HG03439 (cell line): ENCODE measurements around the gene BAD.
"Not testable (repeated sequence)": the region's sequence is repeated elsewhere in the genome, so short reads cannot be mapped to it uniquely, and the experiment has no call there.

ENCODE experiments used
- ATAC-seq: cut with Tn5 transposase; IDR thresholded peaks from one replicate; pipeline ENCODE4 v1.9.1; 2021; ENCODE audit warnings: mild to moderate bottlenecking, moderate library complexity; ENCODE audit not compliant: unreplicated experiment

The BAD gene

GRCh38 chr11:64246871-64247728 lies 37.4 kb downstream of the BAD start, which contains the start of gene PPP1R14B:
PPP1R14B (minus strand) TSS chr11:64246943; CDS start chr11:64246673, 270 bp downstream.
- ATAC-seq = no peak

GRCh38 chr11:64246621-64246870 lies 37.9 kb downstream of the BAD start:
- not testable (repeated sequence) for ATAC-seq

- no peak for ATAC-seq
These were observed 38.5 kb downstream of the BAD start for GRCh38 chr11:64245797-64246620.

GRCh38 chr11:64245401-64245796 lies 39.1 kb downstream of the BAD start:
- ATAC-seq = no peak

GRCh38 chr11:64244966-64245365 lies 39.5 kb downstream of the BAD start:
- no peak for ATAC-seq

- ATAC-seq = no peak
These were observed 40.4 kb downstream of the BAD start for GRCh38 chr11:64244107-64244506.

GRCh38 chr11:64243236-64243854 lies 41.1 kb downstream of the BAD start:
- ATAC-seq = no peak

GRCh38 chr11:64241491-64242374 lies 42.7 kb downstream of the BAD start:
- ATAC-seq = peak; percentile 13

GRCh38 chr11:64241241-64241490 lies 43.3 kb downstream of the BAD start:
- peak; percentile 56 for ATAC-seq

GRCh38 chr11:64240435-64241240 lies 43.8 kb downstream of the BAD start, which contains the start of gene FKBP2:
FKBP2 (plus strand) TSS chr11:64241095; CDS start chr11:64242388, 1,293 bp downstream.
- peak; percentile 55 for ATAC-seq

- no peak for ATAC-seq
These were observed 44.6 kb downstream of the BAD start for GRCh38 chr11:64239662-64240434.

- no peak for ATAC-seq
These were observed 45.5 kb downstream of the BAD start for GRCh38 chr11:64238999-64239398.

GRCh38 chr11:64238076-64238475 lies 46.4 kb downstream of the BAD start:
- no peak for ATAC-seq

GRCh38 chr11:64237484-64237951 lies 46.9 kb downstream of the BAD start:
- ATAC-seq = no peak

- no peak for ATAC-seq
These were observed 48.9 kb downstream of the BAD start for GRCh38 chr11:64235437-64236161.

GRCh38 chr11:64234647-64235379 lies 49.7 kb downstream of the BAD start:
- peak; percentile 18 for ATAC-seq

- ATAC-seq = peak; percentile 29
These were observed 50.4 kb downstream of the BAD start, which contains the start of gene VEGFB for GRCh38 chr11:64233913-64234586. VEGFB (plus strand) TSS chr11:64234584; CDS start chr11:64234834, 250 bp downstream.
